Pons (tissue), 1 donor: ENCODE data around the gene NQO1.

Experiments
- DNase-seq: peaks from one replicate; pipeline ENCODE4 v3.0.0-alpha.2; 2016; ENCODE audit warnings: low spot score

The NQO1 gene

GRCh38 chr16:69706256-69706974 is 19.9 kb downstream of the NQO1 start:
- no peak for DNase-seq

GRCh38 chr16:69703638-69704037 is 22.7 kb downstream of the NQO1 start:
- no peak for DNase-seq

- no peak for DNase-seq
Measured at GRCh38 chr16:69701866-69702265, 24.5 kb downstream of the NQO1 start.

GRCh38 chr16:69701452-69701851 is 24.9 kb downstream of the NQO1 start:
- no peak for DNase-seq

GRCh38 chr16:69699915-69700314 is 26.4 kb downstream of the NQO1 start:
- DNase-seq = no peak

- no peak for DNase-seq
Measured at GRCh38 chr16:69698404-69698803, 28.0 kb downstream of the NQO1 start.

- DNase-seq = no peak
Measured at GRCh38 chr16:69693916-69694315, 32.4 kb downstream of the NQO1 start.

- peak; percentile 56 for DNase-seq
Measured at GRCh38 chr16:69691980-69692911, 34.1 kb downstream of the NQO1 start.

GRCh38 chr16:69688589-69688988 is 37.8 kb downstream of the NQO1 start:
- no peak for DNase-seq

GRCh38 chr16:69680358-69680757 is 46.0 kb downstream of the NQO1 start:
- no peak for DNase-seq

- no peak for DNase-seq
Measured at GRCh38 chr16:69672998-69673713, 53.2 kb downstream of the NQO1 start.

GRCh38 chr16:69672315-69672997 is 53.9 kb downstream of the NQO1 start:
- no peak for DNase-seq

- no peak for DNase-seq
Measured at GRCh38 chr16:69669577-69669976, 56.8 kb downstream of the NQO1 start.

GRCh38 chr16:69663846-69664245 is 62.5 kb downstream of the NQO1 start:
- DNase-seq = no peak

- no peak for DNase-seq
Measured at GRCh38 chr16:69662901-69663300, 63.5 kb downstream of the NQO1 start.

GRCh38 chr16:69660166-69660565 is 66.2 kb downstream of the NQO1 start:
- no peak for DNase-seq
